ENCODE measurements around the gene ZNF837.
A peak's percentile ranks its signal among the peaks of the same experiment; 100 is the strongest.

Gene ZNF837

GRCh38 chr19:58398087-58398486 lies 17.3 kb upstream of the ZNF837 start:
- TF ChIP-seq CTCF (IDR thresholded peaks at IDR 0.05; ENCODE audit: low read depth, low read length): no peak
- Histone ChIP-seq H3K27me3 (no peaks in the 10 kb centered on the region; the same call in 1 of the 2 replicates), H3K4me1 (peaks cover 3% of the 10 kb centered on the region; the same call in 1 of the 2 replicates), H3K36me3 (peaks cover 30% of the 10 kb centered on the region), H3K9me3 (no peaks in the 10 kb centered on the region), H3K4me3 (ENCODE audit: low read depth, low read length) (no peak overlapping the region)
- no peak for DNase-seq

DNA sequence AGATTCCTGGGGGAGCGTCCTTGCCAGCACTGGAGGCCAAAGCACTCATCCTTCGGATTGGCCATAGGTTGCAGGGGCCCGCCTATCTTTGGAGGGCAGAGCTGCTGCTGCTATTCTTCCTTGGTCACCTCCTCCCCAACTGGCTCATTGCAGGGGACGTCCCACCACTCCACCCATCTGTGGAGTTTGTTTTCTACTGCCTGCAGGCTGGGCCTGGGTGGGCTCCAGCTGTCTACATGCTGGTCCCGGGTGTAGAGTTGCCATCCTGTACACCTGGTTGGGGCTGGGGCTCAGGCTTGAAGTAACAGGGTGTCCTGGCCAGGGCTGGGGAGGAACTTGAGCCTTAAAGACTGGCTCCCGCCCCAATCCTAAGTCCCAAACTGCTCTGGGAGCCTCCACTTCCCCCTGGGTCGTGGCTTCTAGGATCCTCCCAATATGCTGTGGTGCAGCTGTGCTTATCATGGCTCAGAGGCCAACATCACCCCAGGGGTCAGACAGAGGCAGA lies 16.8 kb upstream of the ZNF837 start:
- no peaks in the 10 kb centered on the region for H3K9me3 ChIP-seq
- H3K4me1 ChIP-seq: no peaks in the 10 kb centered on the region
- peaks cover 35% of the 10 kb centered on the region for H3K36me3 ChIP-seq
- H3K27me3 ChIP-seq: no peaks in the 10 kb centered on the region; the same call in 1 of the 2 replicates
- DNase-seq: no peak
- H3K4me3 ChIP-seq (ENCODE audit: low read depth, low read length): no peak overlapping the region
- TF ChIP-seq CTCF (IDR thresholded peaks at IDR 0.05; ENCODE audit: low read depth, low read length): no peak

DNA sequence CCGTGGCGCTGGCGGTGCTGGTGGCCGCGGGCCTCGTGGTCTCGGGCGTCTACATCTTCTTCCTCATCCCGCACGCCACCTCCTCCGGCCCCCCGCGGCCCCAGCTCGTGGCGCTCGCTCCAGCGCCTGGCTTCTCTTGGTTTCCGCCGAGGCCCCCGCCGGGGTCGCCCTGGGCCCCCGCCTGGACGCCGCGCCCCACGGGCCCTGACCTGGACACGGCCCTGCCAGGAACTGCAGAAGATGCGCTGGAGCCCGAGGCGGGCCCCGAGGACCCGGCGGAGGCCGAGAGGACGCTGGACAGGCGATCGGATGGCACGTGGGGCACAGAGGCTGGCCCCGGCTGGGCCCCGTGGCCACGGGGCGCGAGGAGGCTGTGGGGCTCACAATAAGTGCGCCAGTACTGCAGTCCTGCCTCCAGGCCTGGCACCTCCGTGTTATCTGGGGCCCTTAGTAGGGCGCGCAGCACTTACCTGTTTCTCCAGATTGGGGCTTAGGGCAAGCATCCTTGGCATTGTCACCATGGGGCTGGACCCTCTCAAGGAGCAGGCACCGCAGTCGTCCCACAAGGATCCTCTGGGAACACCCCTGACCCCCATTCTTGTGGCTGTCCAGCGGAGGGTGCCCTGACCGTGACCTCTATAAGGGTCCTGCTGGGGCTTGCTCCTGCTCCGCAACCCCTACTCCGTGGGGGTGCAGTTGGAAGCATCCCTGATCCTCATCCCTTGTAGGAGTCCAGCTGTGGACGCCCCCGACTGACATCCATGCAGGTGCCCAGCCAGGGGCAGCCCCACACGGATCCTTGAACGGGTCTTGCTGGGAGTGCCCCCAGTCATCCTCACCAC lies 16.1 kb upstream of the ZNF837 start:
- Histone ChIP-seq H3K4me3 (ENCODE audit: low read depth, low read length) (no peak overlapping the region), H3K4me1 (no peaks in the 10 kb centered on the region), H3K9me3 (no peaks in the 10 kb centered on the region), H3K27me3 (no peaks in the 10 kb centered on the region; the same call in 1 of the 2 replicates), H3K36me3 (peaks cover 42% of the 10 kb centered on the region)
- no peak for TF ChIP-seq CTCF (IDR thresholded peaks at IDR 0.05; ENCODE audit: low read depth, low read length)
- DNase-seq: no peak

DNA sequence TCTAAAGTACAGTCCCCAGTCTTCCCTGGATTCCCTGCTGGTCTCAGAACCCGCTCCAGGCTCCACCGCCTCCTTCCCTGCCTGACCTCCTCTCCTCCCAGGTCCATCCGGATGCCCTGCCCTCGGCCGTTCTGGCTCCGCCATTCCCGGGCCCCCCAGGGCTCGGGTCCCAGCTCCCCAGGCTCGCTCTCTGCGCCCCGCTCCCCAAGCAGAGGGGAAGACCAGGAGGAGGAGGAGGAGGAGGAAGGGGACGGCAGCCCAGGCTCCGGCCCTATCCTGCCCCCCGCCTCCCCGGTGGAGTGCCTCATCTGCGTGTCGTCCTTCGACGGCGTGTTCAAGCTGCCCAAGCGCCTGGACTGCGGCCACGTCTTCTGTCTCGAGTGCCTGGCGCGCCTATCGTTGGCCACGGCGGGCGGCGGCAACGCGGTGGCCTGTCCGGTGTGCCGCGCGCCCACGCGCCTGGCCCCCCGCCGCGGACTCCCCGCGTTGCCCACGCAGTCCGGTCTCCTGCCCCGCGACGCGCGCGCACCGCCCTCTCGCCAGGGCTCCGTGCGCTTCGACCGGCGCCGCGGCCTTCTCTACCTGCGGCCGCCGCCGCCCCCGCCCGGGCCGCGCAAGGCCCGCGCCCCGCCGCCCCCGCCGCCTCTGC lies 15.3 kb upstream of the ZNF837 start:
- DNase-seq: no peak
- Histone ChIP-seq H3K4me3 (ENCODE audit: low read depth, low read length) (no peak overlapping the region), H3K9me3 (no peaks in the 10 kb centered on the region), H3K36me3 (peaks cover 50% of the 10 kb centered on the region), H3K4me1 (no peaks in the 10 kb centered on the region), H3K27me3 (no peaks in the 10 kb centered on the region; the same call in 1 of the 2 replicates)
- no peak for TF ChIP-seq CTCF (IDR thresholded peaks at IDR 0.05; ENCODE audit: low read depth, low read length)

- TF ChIP-seq CTCF (IDR thresholded peaks at IDR 0.05; ENCODE audit: low read depth, low read length): no peak
- H3K36me3 ChIP-seq: peaks cover 57% of the 10 kb centered on the region
Measured at GRCh38 chr19:58395220-58395978, 14.6 kb upstream of the ZNF837 start, which contains the start of gene RNF225. TSS of gene RNF225 (plus strand) at chr19:58395656. CDS start at chr19:58396090, 434 bp downstream.

More at GRCh38 chr19:58395220-58395978, 14.6 kb upstream of the ZNF837 start, which contains the start of gene RNF225:
- H3K9me3 ChIP-seq: no peaks in the 10 kb centered on the region
- peak; percentile 32 for DNase-seq
- H3K27me3 ChIP-seq: no peaks in the 10 kb centered on the region; the same call in 1 of the 2 replicates
- H3K4me1 ChIP-seq: no peaks in the 10 kb centered on the region
- no peak within 1 kb of the TSS for H3K4me3 ChIP-seq (ENCODE audit: low read depth, low read length)
